ENCODE data around the gene IRS1. TPM values are rescaled to one million over a fixed set of nuclear protein-coding genes. Genes with fewer than 3 reads are reported as not detected.

IRS1 gene
- total RNA-seq, 1 donor from 2014 or later: 12.6 TPM

DNA sequence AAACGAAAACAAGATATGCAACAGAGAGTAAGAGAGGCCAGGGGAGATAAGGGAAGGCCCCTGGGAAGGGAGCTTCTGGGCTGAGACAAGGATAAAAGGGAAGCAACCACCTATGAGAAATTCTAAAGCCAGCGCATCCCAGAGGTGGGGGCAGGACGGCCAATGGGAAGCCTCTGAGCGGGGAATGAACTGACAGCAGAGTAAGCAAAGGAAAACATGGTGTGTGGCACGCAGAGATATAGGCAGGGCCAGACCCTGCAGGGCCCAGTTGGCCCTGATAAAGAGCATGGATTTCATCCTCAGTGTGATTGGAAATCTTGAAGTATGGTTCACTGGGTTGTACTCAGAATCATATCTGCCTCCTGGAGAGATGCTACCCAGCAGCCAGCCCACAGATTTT lies 78.7 kb downstream of the IRS1 start:
- FAIRE-seq: no peak
- Histone ChIP-seq H3K36me3 (ENCODE audit: control insufficient read depth, insufficient read depth, low read length) (no peaks in the 10 kb centered on the region), H3K27me3 (ENCODE audit: control insufficient read depth, insufficient read depth, low read length) (peaks cover 2% of the 10 kb centered on the region), H3K4me3 (ENCODE audit: low read depth, low read length) (no peak overlapping the region)
- no peak for DNase-seq (ENCODE audit: low read depth)
- TF ChIP-seq, protein P1, sequence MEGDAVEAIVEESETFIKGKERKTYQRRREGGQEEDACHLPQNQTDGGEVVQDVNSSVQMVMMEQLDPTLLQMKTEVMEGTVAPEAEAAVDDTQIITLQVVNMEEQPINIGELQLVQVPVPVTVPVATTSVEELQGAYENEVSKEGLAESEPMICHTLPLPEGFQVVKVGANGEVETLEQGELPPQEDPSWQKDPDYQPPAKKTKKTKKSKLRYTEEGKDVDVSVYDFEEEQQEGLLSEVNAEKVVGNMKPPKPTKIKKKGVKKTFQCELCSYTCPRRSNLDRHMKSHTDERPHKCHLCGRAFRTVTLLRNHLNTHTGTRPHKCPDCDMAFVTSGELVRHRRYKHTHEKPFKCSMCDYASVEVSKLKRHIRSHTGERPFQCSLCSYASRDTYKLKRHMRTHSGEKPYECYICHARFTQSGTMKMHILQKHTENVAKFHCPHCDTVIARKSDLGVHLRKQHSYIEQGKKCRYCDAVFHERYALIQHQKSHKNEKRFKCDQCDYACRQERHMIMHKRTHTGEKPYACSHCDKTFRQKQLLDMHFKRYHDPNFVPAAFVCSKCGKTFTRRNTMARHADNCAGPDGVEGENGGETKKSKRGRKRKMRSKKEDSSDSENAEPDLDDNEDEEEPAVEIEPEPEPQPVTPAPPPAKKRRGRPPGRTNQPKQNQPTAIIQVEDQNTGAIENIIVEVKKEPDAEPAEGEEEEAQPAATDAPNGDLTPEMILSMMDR (IDR thresholded peaks at IDR 0.05; ENCODE audit: insufficient read depth, low read length, severe bottlenecking): no peak

DNA sequence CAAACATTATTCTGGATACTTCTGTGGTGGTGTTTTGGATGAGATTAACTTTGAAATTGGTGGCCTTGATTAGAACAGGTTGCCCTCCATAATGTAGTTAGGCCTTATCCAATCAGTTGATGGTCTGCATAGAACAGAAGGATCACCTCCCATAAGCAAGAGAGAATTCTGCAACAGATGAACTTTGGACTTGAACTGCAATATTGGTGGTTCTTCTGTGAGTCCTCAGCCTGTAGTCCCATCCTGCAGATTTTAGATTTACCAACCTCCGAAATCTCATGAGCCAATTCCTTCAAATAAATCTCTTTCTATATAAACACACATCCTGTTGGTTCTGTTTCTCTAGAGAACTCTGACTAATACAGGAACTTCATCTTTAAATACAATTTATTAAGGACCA lies 81.9 kb downstream of the IRS1 start:
- Histone ChIP-seq H3K36me3 (ENCODE audit: control insufficient read depth, insufficient read depth, low read length) (no peaks in the 10 kb centered on the region), H3K4me3 (ENCODE audit: low read depth, low read length) (no peak overlapping the region), H3K27me3 (ENCODE audit: control insufficient read depth, insufficient read depth, low read length) (peaks cover 2% of the 10 kb centered on the region)
- DNase-seq (ENCODE audit: low read depth): no peak
- TF ChIP-seq, protein P1 (IDR thresholded peaks at IDR 0.05; ENCODE audit: insufficient read depth, low read length, severe bottlenecking): no peak
- FAIRE-seq: no peak

DNA sequence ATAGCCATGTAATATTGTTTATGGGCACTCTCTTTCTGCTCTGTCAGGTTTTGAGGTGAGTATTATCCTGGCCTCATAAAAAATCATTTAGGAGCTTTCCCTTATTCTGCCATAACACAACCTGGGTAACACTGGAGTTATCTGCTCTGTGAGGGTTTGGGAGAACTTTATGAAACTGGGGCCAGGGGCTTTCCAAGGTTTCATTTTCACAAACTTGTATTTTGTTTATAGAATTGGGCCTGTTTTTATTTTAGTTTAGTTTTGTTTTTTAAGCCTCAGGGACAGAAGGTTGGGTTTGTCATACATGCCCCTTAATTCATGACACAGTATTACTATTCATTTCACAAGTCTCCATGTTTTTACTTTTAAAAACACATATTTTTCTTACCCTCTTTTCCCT lies 83.5 kb downstream of the IRS1 start:
- no peaks in the 10 kb centered on the region for H3K27me3 ChIP-seq (ENCODE audit: control insufficient read depth, insufficient read depth, low read length)
- FAIRE-seq (no peak), DNase-seq (ENCODE audit: low read depth) (no peak)
- no peak overlapping the region for H3K4me3 ChIP-seq (ENCODE audit: low read depth, low read length)
- TF ChIP-seq, protein P1 (IDR thresholded peaks at IDR 0.05; ENCODE audit: insufficient read depth, low read length, severe bottlenecking): no peak
- no peaks in the 10 kb centered on the region for H3K36me3 ChIP-seq (ENCODE audit: control insufficient read depth, insufficient read depth, low read length)

DNA sequence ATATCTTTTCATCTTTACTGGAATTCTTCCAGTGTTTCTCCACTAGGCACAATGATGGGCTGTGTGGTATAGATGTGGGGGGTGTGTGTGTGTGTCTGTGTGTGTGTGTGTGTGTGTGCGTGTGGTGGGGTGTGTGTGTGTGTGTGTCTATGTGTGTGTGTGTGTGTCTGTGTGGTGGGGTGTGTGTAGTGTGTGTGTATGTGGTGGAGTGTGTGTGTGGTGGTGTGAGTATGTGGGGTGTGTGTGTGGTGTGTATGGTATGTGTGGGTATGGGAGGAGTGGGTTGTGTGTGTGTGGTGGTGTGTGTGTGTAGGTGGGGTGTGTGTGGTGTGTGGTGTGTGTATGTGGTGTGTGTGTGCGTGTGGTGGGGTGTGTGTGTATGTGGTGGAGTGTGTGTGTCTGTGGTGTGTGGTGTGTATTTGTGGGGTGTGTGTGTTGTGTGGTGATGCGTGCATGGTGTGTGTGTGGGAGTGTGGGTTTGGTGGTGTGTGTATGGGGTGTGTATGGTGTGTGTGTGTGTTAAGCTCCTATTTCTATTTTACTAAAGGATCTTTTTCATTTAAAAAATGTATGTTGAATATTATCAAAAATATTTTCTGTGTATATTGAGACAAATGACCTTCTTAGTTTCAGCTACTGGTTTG lies 84.2 kb downstream of the IRS1 start:
- Histone ChIP-seq H3K27me3 (ENCODE audit: control insufficient read depth, insufficient read depth, low read length) (no peaks in the 10 kb centered on the region), H3K36me3 (ENCODE audit: control insufficient read depth, insufficient read depth, low read length) (no peaks in the 10 kb centered on the region), H3K4me3 (ENCODE audit: low read depth, low read length) (no peak overlapping the region)
- FAIRE-seq: peak; percentile 98
- no peak for DNase-seq (ENCODE audit: low read depth)
- TF ChIP-seq, protein P1 (IDR thresholded peaks at IDR 0.05; ENCODE audit: insufficient read depth, low read length, severe bottlenecking): no peak

DNA sequence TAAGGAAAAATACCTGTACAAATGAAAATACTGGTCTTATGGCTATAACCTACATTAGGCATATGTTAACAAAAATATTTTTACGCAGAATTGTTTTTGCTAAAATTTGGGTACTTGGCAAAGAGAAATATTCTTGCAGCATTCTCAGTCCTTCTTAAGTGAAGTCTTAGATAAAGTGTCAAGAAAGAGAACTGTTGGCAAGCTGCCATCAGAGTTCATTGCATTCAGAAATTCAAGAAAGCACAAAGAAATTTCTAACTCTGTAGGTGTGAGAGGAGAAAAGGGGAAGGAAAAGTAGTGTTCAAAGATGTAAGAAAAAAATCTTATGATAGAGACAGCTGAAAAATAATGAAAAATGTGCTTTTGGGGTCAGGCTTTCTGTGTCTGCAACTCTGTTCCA lies 86.7 kb downstream of the IRS1 start:
- DNase-seq (ENCODE audit: low read depth) (no peak), FAIRE-seq (no peak)
- Histone ChIP-seq H3K36me3 (ENCODE audit: control insufficient read depth, insufficient read depth, low read length) (no peaks in the 10 kb centered on the region), H3K27me3 (ENCODE audit: control insufficient read depth, insufficient read depth, low read length) (no peaks in the 10 kb centered on the region), H3K4me3 (ENCODE audit: low read depth, low read length) (no peak overlapping the region)
- TF ChIP-seq, protein P1 (IDR thresholded peaks at IDR 0.05; ENCODE audit: insufficient read depth, low read length, severe bottlenecking): no peak

Data from bronchial epithelial cell (primary cell).